K562 (cell line): ENCODE results near the gene BBX. TPM values are rescaled to one million over a fixed set of nuclear protein-coding genes. Genes with fewer than 3 reads are reported as not detected.

Experiments used
- ARID4B ChIP-seq: sonication (generic); formaldehyde crosslinking; IDR thresholded peaks from 2 replicates; pipeline ENCODE4 v1.8.0; 2022; ENCODE audit warnings: mild to moderate bottlenecking, missing genetic modification reagents
- BACH1 ChIP-seq: fragments of 200-800 bp; sonication (Bioruptor generic); IDR thresholded peaks from 2 replicates; pipeline ENCODE4 v1.6.1; 2016; ENCODE audit warnings: missing genetic modification characterization, missing compliant biosample characterization
- CBFA2T3 ChIP-seq: fragments of 450-650 bp; IDR thresholded peaks from 2 replicates; pipeline ENCODE4 v1.6.1; 2017
- CEBPB ChIP-seq: fragments of 450-650 bp; IDR thresholded peaks from 2 replicates; pipeline ENCODE4 v1.6.1; 2016; ENCODE audit warnings: missing genetic modification characterization, missing compliant biosample characterization
- HES1 ChIP-seq: fragments of 450-650 bp; IDR thresholded peaks from 2 replicates; pipeline ENCODE4 v1.6.1; 2016; ENCODE audit warnings: low read depth, mild to moderate bottlenecking, moderate library complexity
- HNRNPH1 ChIP-seq: fragments of 200-400 bp; formaldehyde crosslinking; optimal IDR thresholded peaks from 2 replicates; pipeline ENCODE3; 2017; ENCODE audit warnings: low read depth, mild to moderate bottlenecking, low read length, moderate library complexity
- RNF2 ChIP-seq: sonication (generic); IDR thresholded peaks from 2 replicates; pipeline ENCODE4 v1.6.1; 2016
- SMAD3 ChIP-seq: fragments of 450-650 bp; formaldehyde crosslinking; conservative IDR thresholded peaks from 2 replicates; pipeline ENCODE4 v1.4.0; 2020; ENCODE audit warnings: mild to moderate bottlenecking
- TAF9B ChIP-seq: fragments of 450-650 bp; IDR thresholded peaks from 2 replicates; pipeline ENCODE4 v1.6.1; 2018; ENCODE audit warnings: mild to moderate bottlenecking; ENCODE audit not compliant: partially characterized antibody
- TAL1 ChIP-seq: fragments of 450-650 bp; IDR thresholded peaks from 2 replicates; pipeline ENCODE4 v1.6.1; 2016; ENCODE audit warnings: mild to moderate bottlenecking
- TGIF2 ChIP-seq: sonication (generic); formaldehyde crosslinking; IDR thresholded peaks from 2 replicates; pipeline ENCODE4 v1.8.1; 2022; ENCODE audit warnings: mild to moderate bottlenecking, missing genetic modification reagents, moderate library complexity
- ZC3H4 ChIP-seq: sonication (generic); formaldehyde crosslinking; IDR thresholded peaks from 2 replicates; pipeline ENCODE4 v1.9.0; 2021; ENCODE audit warnings: missing genetic modification reagents, borderline replicate concordance
- ZNF395 ChIP-seq: fragments of 200-800 bp; sonication (Bioruptor generic); IDR thresholded peaks from 2 replicates; pipeline ENCODE4 v1.6.1; 2017; ENCODE audit warnings: missing genetic modification characterization, missing compliant biosample characterization
- ZNF511 ChIP-seq: sonication (generic); formaldehyde crosslinking; IDR thresholded peaks from 2 replicates; pipeline ENCODE4 v1.8.0; 2022; ENCODE audit warnings: mild to moderate bottlenecking, missing genetic modification reagents
- ZSCAN29 ChIP-seq: fragments of 450-650 bp; IDR thresholded peaks from 2 replicates; pipeline ENCODE4 v1.6.1; 2017
- polyA plus RNA-seq, 8 experiments: library from polyadenylated mRNA; depleted of rRNA in 4 of 8; stranded (reverse) in 5 of 8; unstranded in 3 of 8; fragments of >200 nt; fragmentation: Nextera tagmentation in 2 of 8; fragmentation: Illumina TruSeq in 1 of 8; extraction: Ambion mirVana in 2 of 8; extraction: Trizol in 1 of 8; gene quantifications; 2 replicates each; pipeline versions ENCODE4 v1.2.1 to v1.2.3, GENCODE V29; 2011 to 2014; ENCODE audit warnings: inconsistent platforms in 1 of 8, missing spikeins in 1 of 8
- total RNA-seq, 7 experiments: library from RNA; depleted of rRNA in 6 of 7; stranded (reverse); fragments of >200 nt in 6 of 7; fragmentation: Illumina TruSeq in 2 of 7; extraction: Trizol in 2 of 7; gene quantifications; 2 replicates each; pipeline versions ENCODE4 v1.2.1 to v1.2.3, GENCODE V29; 2011 to 2021; ENCODE audit warnings: low replicate concordance in 1 of 7
- TF ChIP-seq, protein P1 (sequence below), 3 experiments: fragments of 200-800 bp in 1 of 3; sonication (Bioruptor generic) in 1 of 3; sonication (generic) in 1 of 3; formaldehyde crosslinking in 1 of 3; IDR thresholded peaks; 2 replicates each; pipeline versions ENCODE4 v1.6.1 to v1.8.0; 2016 to 2022; ENCODE audit warnings: mild to moderate bottlenecking in 2 of 3, missing compliant biosample characterization in 2 of 3, missing genetic modification characterization in 2 of 3, missing genetic modification reagents in 1 of 3
- TF ChIP-seq, protein P2 (sequence below): fragments of 250-450 bp; sonication (Bioruptor Pico); IDR thresholded peaks from 2 replicates; pipeline ENCODE4 v1.5.1; 2021; ENCODE audit warnings: mild to moderate bottlenecking

Gene BBX
- total and polyA plus RNA-seq, 9 of the 15 experiments (the other 6 are each of a cell fraction or from before 2014, with no cell fraction given), result 4.9 to 19.5 (median 11.8) TPM

DNA sequence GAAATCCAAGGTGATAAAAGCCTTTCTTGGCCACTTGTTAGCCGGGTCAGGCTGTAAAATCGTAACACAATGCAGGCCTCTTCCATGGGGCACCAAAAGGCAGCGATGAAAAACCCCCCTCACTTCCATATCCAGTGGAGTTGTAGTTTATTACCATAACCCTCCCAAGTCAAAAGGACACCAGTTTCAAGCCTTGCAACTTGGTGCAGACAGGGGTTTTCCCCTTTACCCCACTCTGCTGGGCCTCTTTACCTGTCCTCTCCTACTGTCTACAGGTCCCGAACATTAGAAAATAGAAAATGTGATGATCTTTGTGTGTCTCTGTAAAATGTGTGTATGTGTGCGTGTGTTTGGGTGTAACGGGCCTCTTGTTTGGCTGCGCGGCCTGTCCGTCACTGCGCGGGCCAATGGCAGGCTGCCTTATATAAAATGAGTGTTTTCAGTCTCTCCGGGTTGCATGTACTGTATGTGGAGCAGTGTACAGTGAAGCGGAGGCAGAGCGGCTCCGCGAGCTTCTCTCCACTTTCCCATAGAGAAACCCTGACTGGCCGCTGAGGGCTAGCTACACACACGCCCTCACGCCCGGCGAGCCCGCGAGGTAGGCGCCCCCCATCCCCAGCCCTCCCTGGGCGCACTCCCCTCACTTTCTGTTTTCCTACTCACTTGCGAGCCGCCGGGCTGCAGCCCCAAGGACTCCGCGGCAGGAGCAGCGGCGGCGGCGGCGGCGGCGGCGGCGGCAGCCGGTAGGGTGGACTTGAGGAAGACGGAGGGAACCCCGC lies at the start of gene BBX (continued):
- TF ChIP-seq TAF9B (peak; percentile 39), SMAD3 (no peak), ARID4B (CRISPR knock-in tag) (no peak), CBFA2T3 (no peak), ZC3H4 (no peak), ZSCAN29 (no peak; the same call in 1 of the 2 replicates), BACH1 (no peak), TGIF2 (CRISPR knock-in tag) (no peak), RNF2 (no peak), CEBPB (tag) (no peak), ZNF395 (CRISPR knock-in tag) (0 out of 2 replicates have a peak, but pooled peaks have one; percentile 29), TAL1 (no peak), ZNF511 (no peak), HNRNPH1 (no peak), HES1 (no peak)
- TF ChIP-seq, protein P1, sequence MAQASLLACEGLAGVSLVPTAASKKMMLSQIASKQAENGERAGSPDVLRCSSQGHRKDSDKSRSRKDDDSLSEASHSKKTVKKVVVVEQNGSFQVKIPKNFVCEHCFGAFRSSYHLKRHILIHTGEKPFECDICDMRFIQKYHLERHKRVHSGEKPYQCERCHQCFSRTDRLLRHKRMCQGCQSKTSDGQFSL (CRISPR knock-in tag; IDR thresholded peaks at IDR 0.05), result no peak
- TF ChIP-seq, protein P1 (tag; IDR thresholded peaks at IDR 0.05), result no peak; a peak in 1 of 4 replicates
- TF ChIP-seq, protein P2, sequence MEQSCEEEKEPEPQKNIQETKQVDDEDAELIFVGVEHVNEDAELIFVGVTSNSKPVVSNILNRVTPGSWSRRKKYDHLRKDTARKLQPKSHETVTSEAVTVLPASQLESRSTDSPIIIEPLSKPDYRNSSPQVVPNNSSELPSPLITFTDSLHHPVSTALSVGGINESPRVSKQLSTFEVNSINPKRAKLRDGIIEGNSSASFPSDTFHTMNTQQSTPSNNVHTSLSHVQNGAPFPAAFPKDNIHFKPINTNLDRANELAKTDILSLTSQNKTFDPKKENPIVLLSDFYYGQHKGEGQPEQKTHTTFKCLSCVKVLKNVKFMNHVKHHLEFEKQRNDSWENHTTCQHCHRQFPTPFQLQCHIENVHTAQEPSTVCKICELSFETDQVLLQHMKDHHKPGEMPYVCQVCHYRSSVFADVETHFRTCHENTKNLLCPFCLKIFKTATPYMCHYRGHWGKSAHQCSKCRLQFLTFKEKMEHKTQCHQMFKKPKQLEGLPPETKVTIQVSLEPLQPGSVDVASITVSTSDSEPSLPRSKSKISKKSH (CRISPR knock-in tag), result no peak
